GM12872 (cell line): Measurements from ENCODE around the gene NABP1.

ENCODE experiments used
- TF ChIP-seq, protein P1 (sequence below): IDR thresholded peaks from 3 replicates; pipeline ENCODE4 v1.5.1; 2011; ENCODE audit warnings: low read depth, mild to moderate bottlenecking, low read length, moderate library complexity; ENCODE audit not compliant: insufficient read depth

Gene NABP1

DNA sequence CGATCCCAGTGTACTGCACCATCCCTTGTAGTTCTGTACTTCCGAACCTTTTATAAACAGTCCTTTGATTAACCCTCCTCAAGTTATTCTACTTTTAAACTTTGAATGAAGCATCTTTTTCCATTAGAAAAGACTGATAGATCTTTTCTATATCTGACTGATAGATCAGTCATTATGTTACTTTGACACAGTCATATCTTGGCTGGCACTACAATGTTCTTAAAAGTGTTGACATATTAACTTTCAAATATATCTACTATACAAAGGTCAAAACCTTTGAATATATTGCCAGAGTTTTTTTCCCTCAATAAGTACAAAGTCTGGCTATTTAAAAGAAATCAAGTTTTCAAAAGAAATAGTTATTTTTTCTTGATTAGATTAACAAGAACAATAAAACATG is 35.4 kb upstream of the NABP1 start:
- TF ChIP-seq, protein P1, sequence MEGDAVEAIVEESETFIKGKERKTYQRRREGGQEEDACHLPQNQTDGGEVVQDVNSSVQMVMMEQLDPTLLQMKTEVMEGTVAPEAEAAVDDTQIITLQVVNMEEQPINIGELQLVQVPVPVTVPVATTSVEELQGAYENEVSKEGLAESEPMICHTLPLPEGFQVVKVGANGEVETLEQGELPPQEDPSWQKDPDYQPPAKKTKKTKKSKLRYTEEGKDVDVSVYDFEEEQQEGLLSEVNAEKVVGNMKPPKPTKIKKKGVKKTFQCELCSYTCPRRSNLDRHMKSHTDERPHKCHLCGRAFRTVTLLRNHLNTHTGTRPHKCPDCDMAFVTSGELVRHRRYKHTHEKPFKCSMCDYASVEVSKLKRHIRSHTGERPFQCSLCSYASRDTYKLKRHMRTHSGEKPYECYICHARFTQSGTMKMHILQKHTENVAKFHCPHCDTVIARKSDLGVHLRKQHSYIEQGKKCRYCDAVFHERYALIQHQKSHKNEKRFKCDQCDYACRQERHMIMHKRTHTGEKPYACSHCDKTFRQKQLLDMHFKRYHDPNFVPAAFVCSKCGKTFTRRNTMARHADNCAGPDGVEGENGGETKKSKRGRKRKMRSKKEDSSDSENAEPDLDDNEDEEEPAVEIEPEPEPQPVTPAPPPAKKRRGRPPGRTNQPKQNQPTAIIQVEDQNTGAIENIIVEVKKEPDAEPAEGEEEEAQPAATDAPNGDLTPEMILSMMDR: no peak

DNA sequence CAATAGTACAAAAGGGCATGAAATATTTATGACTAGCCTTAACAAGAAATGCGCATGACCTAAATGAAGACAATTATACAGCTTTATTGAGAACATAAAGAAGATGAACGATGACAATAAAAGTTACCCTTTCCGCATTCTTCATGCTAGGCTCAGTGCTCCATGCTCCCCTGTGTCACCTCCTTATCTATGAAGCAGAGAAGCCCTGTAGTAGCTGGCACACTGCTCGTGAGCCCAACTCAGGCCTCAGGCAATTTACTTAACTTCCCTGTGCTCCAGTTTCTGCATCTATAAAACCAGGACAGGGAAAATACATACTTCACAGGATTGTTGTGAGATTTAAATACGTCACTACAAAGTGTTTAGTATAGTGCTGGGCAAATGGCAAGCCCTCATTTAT is 34.5 kb upstream of the NABP1 start:
- TF ChIP-seq, protein P1: no peak

DNA sequence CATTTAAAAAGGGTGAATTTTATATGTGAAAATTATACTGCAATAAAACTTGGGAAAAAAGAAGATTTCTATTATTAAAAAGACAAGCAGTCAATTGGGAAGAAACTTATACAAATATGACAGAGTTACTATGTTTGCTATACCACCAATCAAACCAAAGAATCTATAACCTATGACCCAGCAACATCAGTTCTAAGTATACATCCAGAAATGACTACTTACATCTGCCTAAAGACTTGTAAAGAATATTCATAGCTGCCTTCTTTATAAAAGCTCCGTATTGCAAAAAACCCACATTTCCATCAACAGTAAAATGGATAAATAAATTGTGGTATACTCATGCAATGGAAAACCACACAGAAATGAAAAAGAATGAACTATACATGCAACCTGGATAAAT is 32.9 kb upstream of the NABP1 start:
- TF ChIP-seq, protein P1: no peak

DNA sequence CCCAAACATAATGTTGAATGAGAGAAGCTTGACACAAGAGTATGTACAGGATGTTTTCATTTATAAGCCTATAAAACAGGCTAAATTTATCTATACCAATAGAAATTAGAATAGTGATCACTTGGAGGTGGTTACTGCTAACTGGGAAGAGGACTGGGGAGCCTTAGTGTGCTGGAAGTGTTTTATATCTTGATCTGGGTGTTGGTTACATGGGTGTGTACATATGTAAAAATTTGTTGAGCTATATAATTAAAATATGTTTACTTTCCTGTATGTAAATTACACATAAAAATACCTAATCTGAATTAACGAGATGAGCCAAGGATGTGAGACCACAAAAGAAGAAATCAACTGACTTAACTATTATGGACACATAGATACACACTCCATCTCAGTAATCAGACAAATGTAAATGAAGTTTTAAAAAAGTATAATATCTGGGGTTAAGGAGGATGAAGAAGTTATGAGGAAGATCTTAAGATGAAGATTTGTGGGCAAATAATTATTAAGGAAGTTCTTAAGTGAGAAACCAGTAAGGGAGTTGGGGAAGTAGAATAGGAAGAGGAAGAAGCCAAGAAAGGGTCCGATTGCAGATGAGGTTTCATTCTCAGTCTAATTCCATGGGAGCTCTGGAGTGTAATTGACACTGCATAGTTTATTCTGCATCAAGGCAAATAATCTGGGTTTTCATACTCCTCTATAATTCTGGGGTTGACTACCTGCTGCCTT is 32.3 kb upstream of the NABP1 start:
- TF ChIP-seq, protein P1: no peak

DNA sequence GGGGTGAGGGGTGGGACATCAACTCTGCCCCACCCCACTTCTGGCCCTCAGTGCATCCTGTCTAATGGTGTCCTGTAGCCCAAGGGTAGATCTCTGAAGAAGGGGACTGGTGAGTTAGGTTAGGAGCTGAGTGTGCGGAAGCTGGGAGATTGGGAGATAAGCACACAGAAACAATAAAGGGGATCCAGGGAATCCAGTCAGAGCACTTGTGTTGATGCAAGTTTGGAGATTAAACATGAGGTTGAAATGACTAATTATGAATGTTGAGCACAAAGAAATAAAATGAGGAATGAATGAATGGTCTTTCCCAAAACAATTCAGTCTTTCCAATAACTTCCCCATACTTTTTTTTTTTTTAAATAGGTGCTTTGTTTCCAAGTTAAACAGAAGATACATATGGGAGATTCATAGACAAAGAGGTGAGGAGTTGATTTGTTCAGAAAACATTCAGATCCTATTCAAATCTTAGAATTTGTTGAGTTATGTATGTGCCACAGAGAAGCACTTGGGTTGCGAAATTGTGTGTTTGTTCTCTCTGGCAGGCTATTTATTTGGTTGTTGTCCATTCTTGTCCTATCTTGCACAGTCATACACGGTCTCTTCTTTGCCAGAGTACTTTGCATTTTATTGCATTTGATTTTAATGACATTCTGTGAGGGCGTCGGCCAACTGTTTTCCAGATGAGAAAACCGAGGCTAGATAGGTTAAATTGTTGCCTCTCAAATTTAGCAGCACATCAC is 31.6 kb upstream of the NABP1 start:
- TF ChIP-seq, protein P1: no peak

DNA sequence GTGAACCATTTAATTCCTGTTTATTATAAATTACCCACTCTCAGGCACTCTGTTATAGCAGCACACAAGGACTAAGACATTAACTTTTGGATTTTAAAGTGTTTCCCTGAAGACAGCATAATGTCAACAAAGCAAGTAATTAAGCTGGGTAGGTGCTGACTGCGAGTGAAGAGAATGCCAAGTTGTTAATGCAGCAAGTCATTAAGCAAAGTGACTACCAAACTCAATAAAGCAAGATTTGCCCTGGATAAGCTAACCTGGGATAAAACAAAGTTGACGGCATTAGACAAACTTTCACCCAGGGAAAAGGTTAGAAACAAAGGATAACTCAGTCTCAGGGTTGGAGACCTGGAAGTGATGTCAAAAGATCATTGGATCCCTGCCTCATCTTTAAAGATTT is 28.4 kb upstream of the NABP1 start:
- TF ChIP-seq, protein P1: no peak

DNA sequence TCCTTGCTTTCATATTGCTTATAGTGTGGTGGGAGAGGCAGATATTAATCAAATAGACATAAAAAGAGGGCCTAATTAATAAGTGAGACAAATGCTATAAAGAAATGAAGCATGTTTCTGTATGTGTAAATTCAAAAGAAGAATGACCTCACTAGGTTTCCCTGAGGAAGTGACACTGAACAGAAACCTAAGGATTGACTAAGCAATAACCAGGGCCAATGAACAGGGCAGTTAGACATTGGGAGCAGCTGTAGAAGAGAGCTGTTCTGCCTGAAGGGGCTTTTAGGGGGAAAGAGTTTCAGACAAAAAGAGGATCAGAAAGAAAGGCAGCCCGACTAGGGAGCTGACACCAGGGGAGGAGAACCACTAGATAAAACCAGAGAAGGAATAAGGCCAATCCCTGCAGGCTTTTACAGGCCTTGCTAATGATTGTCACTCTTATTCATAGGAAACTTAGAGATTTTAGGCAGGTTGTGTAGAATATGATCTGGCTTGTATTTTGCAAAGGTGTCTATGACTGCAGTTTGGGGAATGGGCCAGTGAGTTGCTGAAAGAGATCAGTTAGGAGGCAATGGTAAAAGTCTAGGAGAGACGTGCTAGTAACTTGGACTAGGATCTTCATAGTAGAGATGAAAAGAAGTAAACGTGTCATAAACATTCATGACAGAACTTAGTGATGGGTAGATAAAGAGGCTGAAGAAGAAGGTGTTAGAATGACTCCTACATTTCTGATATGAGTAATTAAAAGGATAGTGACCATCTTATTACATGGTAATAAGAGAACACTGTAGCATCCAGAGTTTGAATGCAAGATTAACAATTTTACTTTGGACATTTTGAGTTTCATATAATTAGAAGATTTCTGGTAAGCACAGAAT is 26.8 kb upstream of the NABP1 start:
- TF ChIP-seq, protein P1: no peak
